Measurements from ENCODE around the gene PHF12.

The PHF12 gene

DNA sequence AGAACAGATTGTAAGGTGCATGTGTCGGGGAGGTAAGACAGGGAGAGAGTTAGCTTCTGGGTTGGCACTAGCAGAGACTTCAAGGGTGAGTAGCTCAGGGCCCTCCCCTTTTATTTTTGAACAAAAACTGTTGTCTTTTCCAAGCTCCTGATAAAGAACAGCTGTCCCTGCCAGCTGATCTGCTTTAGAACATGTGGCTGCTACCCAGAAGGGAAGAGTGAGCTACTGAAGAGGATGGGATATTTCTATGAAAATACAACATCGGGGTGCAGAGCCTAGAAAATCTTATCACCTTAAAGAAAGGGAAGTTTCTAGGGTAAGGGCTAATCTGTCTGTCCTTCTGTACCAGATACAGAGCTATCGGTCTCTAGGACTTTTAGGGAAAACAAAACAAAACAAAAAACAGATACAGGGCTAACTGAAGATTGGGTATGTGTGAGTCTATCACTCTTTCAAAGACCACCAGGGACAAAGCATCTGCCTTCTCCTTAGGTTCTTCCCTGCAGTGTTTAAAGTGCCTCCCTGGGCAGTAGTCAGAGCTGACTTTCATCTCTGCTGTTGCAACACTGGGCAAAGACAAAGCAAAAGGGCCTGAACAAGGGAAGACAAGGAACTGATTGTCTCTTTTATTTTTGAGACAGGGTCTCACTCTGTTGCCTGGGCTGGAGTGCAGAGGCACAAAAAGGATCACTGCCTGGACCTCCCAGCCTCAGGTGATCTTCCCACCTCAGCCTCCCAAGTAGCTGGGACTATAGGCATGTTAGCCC lies 43.4 kb downstream of the PHF12 start:
- ATAC-seq = no peak
- TF ChIP-seq BACH2 (CRISPR knock-in tag; IDR thresholded peaks at IDR 0.05; ENCODE audit: borderline replicate concordance) (no peak), TCF4 (CRISPR knock-in tag; IDR thresholded peaks at IDR 0.05; ENCODE audit: borderline replicate concordance) (no peak), ZNF8 (CRISPR knock-in tag; IDR thresholded peaks at IDR 0.05) (no peak), OSR1 (CRISPR knock-in tag; IDR thresholded peaks at IDR 0.05) (no peak), ISL1 (CRISPR knock-in tag; IDR thresholded peaks at IDR 0.05) (no peak), ZFP30 (CRISPR knock-in tag; IDR thresholded peaks at IDR 0.05) (no peak), GLIS3 (CRISPR knock-in tag; IDR thresholded peaks at IDR 0.05) (no peak), ZNF565 (CRISPR knock-in tag; conservative IDR thresholded peaks at IDR 0.05; ENCODE audit: low read depth) (no peak), TOX (CRISPR knock-in tag; IDR thresholded peaks at IDR 0.05; ENCODE audit: borderline replicate concordance) (no peak), ZNF70 (CRISPR knock-in tag; IDR thresholded peaks at IDR 0.05) (no peak), ESRRG (CRISPR knock-in tag; IDR thresholded peaks at IDR 0.05) (no peak)
- TF ChIP-seq, protein P1, sequence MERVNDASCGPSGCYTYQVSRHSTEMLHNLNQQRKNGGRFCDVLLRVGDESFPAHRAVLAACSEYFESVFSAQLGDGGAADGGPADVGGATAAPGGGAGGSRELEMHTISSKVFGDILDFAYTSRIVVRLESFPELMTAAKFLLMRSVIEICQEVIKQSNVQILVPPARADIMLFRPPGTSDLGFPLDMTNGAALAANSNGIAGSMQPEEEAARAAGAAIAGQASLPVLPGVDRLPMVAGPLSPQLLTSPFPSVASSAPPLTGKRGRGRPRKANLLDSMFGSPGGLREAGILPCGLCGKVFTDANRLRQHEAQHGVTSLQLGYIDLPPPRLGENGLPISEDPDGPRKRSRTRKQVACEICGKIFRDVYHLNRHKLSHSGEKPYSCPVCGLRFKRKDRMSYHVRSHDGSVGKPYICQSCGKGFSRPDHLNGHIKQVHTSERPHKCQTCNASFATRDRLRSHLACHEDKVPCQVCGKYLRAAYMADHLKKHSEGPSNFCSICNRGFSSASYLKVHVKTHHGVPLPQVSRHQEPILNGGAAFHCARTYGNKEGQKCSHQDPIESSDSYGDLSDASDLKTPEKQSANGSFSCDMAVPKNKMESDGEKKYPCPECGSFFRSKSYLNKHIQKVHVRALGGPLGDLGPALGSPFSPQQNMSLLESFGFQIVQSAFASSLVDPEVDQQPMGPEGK (CRISPR knock-in tag; IDR thresholded peaks at IDR 0.05; ENCODE audit: borderline replicate concordance) = no peak
- TF ChIP-seq, protein P2, sequence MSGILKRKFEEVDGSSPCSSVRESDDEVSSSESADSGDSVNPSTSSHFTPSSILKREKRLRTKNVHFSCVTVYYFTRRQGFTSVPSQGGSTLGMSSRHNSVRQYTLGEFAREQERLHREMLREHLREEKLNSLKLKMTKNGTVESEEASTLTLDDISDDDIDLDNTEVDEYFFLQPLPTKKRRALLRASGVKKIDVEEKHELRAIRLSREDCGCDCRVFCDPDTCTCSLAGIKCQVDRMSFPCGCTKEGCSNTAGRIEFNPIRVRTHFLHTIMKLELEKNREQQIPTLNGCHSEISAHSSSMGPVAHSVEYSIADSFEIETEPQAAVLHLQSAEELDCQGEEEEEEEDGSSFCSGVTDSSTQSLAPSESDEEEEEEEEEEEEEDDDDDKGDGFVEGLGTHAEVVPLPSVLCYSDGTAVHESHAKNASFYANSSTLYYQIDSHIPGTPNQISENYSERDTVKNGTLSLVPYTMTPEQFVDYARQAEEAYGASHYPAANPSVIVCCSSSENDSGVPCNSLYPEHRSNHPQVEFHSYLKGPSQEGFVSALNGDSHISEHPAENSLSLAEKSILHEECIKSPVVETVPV (CRISPR knock-in tag; IDR thresholded peaks at IDR 0.05) = no peak
- TF ChIP-seq, protein P3, sequence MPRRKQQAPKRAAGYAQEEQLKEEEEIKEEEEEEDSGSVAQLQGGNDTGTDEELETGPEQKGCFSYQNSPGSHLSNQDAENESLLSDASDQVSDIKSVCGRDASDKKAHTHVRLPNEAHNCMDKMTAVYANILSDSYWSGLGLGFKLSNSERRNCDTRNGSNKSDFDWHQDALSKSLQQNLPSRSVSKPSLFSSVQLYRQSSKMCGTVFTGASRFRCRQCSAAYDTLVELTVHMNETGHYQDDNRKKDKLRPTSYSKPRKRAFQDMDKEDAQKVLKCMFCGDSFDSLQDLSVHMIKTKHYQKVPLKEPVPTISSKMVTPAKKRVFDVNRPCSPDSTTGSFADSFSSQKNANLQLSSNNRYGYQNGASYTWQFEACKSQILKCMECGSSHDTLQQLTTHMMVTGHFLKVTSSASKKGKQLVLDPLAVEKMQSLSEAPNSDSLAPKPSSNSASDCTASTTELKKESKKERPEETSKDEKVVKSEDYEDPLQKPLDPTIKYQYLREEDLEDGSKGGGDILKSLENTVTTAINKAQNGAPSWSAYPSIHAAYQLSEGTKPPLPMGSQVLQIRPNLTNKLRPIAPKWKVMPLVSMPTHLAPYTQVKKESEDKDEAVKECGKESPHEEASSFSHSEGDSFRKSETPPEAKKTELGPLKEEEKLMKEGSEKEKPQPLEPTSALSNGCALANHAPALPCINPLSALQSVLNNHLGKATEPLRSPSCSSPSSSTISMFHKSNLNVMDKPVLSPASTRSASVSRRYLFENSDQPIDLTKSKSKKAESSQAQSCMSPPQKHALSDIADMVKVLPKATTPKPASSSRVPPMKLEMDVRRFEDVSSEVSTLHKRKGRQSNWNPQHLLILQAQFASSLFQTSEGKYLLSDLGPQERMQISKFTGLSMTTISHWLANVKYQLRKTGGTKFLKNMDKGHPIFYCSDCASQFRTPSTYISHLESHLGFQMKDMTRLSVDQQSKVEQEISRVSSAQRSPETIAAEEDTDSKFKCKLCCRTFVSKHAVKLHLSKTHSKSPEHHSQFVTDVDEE (CRISPR knock-in tag; IDR thresholded peaks at IDR 0.05) = no peak

DNA sequence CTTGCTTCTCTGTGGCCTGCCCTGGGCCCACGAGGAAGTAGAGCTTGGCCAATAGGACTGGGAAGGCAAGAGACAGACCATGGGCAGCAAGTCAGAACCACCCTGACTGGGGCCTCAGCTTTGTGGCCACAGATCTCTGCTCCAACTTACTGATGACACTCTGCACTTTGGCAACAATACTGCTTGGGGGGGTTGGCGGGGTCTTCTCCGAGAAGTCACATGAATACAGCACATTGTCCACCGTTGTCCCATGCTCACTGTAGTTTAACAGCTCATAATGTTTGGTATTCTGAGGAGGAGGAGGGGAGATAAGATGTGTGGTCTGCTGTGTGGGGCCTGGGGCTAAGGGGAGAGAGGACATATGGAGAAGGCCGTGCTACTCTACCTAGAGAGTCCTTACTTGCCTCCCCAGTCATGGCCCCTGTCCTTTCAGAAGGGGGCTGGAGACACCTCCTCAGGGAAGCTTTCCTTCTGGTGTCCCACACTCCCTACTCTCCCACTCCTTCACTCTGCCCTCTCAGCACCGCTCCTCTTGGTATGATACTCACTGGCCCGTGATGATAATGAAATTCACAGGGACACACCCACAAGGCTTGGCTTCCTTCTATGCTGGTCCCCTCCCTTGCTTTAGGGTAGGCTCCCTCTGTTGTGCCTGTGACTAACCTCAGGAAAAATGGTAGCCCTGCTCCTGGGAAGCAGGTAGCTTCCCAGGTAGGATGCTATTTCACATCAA lies 44.4 kb downstream of the PHF12 start:
- TF ChIP-seq CSDC2 (CRISPR knock-in tag; IDR thresholded peaks at IDR 0.05) = no peak
- TF ChIP-seq, protein P4, sequence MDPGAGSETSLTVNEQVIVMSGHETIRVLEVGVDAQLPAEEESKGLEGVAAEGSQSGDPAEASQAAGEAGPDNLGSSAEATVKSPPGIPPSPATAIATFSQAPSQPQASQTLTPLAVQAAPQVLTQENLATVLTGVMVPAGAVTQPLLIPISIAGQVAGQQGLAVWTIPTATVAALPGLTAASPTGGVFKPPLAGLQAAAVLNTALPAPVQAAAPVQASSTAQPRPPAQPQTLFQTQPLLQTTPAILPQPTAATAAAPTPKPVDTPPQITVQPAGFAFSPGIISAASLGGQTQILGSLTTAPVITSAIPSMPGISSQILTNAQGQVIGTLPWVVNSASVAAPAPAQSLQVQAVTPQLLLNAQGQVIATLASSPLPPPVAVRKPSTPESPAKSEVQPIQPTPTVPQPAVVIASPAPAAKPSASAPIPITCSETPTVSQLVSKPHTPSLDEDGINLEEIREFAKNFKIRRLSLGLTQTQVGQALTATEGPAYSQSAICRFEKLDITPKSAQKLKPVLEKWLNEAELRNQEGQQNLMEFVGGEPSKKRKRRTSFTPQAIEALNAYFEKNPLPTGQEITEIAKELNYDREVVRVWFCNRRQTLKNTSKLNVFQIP (CRISPR knock-in tag; IDR thresholded peaks at IDR 0.05; ENCODE audit: borderline replicate concordance, low read depth) = no peak
- TF ChIP-seq GLIS3 (CRISPR knock-in tag; IDR thresholded peaks at IDR 0.05) = no peak
- TF ChIP-seq, protein P1 (CRISPR knock-in tag; IDR thresholded peaks at IDR 0.05; ENCODE audit: borderline replicate concordance) = no peak
- no peak for TF ChIP-seq ZNF565 (CRISPR knock-in tag; conservative IDR thresholded peaks at IDR 0.05; ENCODE audit: low read depth)
- no peak for TF ChIP-seq RARB (CRISPR knock-in tag; IDR thresholded peaks at IDR 0.05)
- TF ChIP-seq ZNF70 (CRISPR knock-in tag; IDR thresholded peaks at IDR 0.05) = no peak
- TF ChIP-seq ZNF8 (CRISPR knock-in tag; IDR thresholded peaks at IDR 0.05) = no peak
- no peak for TF ChIP-seq SNAI2 (CRISPR knock-in tag; IDR thresholded peaks at IDR 0.05)
- TF ChIP-seq, protein P5, sequence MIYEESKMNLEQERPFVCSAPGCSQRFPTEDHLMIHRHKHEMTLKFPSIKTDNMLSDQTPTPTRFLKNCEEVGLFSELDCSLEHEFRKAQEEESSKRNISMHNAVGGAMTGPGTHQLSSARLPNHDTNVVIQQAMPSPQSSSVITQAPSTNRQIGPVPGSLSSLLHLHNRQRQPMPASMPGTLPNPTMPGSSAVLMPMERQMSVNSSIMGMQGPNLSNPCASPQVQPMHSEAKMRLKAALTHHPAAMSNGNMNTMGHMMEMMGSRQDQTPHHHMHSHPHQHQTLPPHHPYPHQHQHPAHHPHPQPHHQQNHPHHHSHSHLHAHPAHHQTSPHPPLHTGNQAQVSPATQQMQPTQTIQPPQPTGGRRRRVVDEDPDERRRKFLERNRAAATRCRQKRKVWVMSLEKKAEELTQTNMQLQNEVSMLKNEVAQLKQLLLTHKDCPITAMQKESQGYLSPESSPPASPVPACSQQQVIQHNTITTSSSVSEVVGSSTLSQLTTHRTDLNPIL (CRISPR knock-in tag; IDR thresholded peaks at IDR 0.05; ENCODE audit: low read depth) = no peak
- TF ChIP-seq, protein P3 (CRISPR knock-in tag; IDR thresholded peaks at IDR 0.05) = no peak
- TF ChIP-seq PPARA (CRISPR knock-in tag; IDR thresholded peaks at IDR 0.05; ENCODE audit: borderline replicate concordance) = no peak
- no peak for ATAC-seq
